ENCODE results near the gene EMILIN1.

The EMILIN1 gene

DNA sequence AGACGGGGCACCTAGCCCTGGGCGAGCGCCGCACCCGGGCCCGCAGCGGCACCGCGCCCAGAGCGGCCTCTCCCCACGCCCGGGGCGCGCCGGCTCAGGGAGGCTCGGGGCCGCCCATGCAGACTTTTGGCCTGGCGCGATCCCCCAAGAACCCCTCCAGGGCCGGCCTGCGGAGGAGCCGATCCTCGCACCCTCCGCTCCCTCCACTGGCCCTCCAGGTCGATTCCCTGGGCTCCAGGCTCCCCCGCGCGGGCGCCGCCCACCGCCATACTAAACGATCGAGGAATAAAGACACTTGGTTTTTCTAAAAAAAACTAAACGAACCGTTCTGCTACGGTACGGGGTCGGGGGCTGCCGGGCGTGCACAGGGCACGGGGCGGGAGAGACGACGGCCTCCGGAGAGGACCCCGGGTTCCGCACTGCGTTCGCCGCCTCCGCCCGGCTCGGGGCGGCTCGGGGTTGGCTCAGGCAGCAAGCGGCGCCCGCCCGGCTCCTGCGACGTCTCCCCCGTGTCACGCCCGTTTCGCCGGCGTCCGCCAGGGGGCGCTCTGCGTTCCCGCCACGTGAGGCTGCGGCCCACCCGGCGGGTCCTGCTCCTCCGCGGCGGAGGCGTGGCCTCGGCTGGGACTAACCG lies 7.8 kb downstream of the EMILIN1 start:
- TF ChIP-seq, protein P1, sequence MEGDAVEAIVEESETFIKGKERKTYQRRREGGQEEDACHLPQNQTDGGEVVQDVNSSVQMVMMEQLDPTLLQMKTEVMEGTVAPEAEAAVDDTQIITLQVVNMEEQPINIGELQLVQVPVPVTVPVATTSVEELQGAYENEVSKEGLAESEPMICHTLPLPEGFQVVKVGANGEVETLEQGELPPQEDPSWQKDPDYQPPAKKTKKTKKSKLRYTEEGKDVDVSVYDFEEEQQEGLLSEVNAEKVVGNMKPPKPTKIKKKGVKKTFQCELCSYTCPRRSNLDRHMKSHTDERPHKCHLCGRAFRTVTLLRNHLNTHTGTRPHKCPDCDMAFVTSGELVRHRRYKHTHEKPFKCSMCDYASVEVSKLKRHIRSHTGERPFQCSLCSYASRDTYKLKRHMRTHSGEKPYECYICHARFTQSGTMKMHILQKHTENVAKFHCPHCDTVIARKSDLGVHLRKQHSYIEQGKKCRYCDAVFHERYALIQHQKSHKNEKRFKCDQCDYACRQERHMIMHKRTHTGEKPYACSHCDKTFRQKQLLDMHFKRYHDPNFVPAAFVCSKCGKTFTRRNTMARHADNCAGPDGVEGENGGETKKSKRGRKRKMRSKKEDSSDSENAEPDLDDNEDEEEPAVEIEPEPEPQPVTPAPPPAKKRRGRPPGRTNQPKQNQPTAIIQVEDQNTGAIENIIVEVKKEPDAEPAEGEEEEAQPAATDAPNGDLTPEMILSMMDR (IDR thresholded peaks at IDR 0.05; ENCODE audit: low read depth, low read length), result peak; percentile 51
- DNase-seq (ENCODE audit: extremely low read depth, low read depth), result peak; percentile 75

DNA sequence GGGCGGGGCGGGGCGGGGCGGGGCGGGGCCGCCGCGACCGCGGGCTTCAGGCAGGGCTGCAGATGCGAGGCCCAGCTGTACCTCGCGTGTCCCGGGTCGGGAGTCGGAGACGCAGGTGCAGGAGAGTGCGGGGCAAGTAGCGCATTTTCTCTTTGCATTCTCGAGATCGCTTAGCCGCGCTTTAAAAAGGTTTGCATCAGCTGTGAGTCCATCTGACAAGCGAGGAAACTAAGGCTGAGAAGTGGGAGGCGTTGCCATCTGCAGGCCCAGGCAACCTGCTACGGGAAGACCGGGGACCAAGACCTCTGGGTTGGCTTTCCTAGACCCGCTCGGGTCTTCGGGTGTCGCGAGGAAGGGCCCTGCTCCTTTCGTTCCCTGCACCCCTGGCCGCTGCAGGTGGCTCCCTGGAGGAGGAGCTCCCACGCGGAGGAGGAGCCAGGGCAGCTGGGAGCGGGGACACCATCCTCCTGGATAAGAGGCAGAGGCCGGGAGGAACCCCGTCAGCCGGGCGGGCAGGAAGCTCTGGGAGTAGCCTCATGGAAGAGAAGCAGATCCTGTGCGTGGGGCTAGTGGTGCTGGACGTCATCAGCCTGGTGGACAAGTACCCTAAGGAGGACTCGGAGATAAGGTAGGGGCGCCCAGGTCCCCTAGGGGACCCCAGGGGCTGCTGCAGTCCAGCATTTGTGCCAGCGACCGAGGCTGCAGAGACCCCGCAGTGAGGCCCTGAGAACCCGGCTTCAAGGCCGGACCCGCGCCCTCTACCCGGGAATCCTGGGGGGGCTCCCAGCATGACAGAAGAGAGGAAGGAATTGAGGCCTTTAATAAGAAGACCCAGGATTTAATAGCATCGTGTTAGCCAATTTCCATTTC lies 8.5 kb downstream of the EMILIN1 start, which contains the start of gene KHK:
TSS of gene KHK (plus strand) at position 49 of the 870 bp plus-strand sequence. CDS start at position 537, 488 bp downstream.
- DNase-seq (ENCODE audit: extremely low read depth, low read depth), result no peak
- TF ChIP-seq, protein P1 (IDR thresholded peaks at IDR 0.05; ENCODE audit: low read depth, low read length), result no peak

DNA sequence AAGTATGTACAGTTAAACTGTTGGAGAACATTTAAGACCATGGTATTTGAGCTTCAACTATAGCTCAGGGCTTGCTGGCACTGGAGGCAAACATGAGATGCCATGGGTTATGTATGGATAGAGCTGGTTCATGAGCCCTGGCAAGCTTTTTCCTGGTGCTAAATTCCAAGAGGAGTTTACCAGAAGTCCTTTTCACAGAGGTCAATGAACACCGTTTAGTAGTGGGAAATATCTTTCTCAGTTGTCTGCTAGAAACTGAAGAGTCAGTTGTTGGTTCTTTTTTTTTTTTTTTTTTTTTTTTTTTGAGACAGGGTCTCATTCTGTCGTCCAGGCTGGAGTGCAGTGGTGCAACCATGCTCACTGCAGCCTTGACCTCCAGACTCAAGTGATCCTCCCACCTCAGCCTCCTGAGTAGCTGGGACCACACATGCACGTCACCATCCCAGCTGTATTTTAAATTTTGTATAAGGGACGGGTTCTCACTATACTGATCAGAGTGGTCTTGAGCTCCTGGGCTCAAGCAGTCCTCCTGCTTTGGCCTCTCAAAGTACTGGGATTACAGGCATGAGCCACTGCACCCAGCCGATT lies 9.5 kb downstream of the EMILIN1 start:
- TF ChIP-seq, protein P1 (IDR thresholded peaks at IDR 0.05; ENCODE audit: low read depth, low read length), result no peak

DNA sequence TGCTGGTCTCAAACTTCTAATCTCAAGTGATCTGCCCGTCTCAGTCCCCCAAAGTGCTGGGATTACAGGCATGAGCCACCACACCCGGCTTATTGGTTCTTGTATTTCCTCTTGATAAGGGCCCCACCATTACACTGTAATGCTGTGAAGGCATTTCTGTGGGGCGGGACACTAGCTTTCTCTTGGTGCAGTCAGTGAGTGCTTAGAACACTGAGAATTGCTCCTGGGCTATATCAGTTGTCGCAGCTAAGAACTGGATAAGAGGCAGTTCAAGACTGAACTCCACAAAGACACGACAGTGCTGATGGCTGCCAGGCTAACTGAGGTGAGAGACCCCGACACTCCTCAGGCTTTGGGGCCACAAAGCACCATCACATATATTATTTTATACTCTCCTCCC lies 10.2 kb downstream of the EMILIN1 start:
- DNase-seq (ENCODE audit: extremely low read depth, low read depth), result no peak
- TF ChIP-seq, protein P1 (IDR thresholded peaks at IDR 0.05; ENCODE audit: low read depth, low read length), result no peak

More for the DNA sequence above, 9.5 kb downstream of the EMILIN1 start:
- DNase-seq (ENCODE audit: extremely low read depth, low read depth), result no peak

DNA sequence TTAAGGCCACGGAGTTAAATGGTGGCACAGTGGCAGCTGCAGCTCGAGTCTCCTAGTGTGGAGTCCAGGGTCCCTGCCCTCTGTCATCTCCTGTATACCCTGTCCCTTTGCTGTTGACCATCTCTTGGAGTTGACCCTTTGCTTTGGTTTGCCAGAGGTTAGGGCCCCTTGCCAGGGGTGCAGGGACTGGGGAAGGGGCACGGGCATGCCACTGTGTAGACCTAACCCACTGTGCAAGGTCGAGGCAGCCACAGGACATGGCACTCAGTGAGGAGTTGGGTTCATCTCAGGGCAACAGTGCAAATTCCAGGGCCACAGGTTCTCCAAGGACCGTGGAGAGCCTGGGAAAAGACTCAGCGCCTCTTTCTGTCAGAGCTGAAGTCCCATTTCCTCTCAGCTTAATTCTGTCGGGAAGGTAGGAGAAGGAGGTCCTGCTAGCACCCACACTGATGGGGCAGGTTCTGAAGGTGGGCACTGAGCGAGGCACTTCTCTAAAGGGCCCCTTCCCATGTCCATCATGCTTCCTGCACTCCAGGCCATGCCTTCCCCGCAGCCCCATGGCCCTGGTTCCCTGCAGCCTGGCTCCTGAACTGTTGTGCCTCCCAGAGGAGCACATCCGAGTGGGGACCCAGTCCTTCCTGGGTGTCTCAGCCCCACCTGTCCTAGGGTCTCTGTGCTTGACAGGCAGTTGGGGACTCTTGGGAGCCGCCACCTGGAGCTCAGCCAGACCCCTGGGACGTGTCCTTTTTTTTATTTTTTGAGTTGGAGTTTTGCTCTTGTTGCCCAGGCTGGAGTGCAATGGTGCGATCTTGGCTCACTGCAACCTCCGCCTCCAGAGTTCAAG lies 10.9 kb downstream of the EMILIN1 start:
- no peak for DNase-seq (ENCODE audit: extremely low read depth, low read depth)
- TF ChIP-seq, protein P1 (IDR thresholded peaks at IDR 0.05; ENCODE audit: low read depth, low read length), result no peak

DNA sequence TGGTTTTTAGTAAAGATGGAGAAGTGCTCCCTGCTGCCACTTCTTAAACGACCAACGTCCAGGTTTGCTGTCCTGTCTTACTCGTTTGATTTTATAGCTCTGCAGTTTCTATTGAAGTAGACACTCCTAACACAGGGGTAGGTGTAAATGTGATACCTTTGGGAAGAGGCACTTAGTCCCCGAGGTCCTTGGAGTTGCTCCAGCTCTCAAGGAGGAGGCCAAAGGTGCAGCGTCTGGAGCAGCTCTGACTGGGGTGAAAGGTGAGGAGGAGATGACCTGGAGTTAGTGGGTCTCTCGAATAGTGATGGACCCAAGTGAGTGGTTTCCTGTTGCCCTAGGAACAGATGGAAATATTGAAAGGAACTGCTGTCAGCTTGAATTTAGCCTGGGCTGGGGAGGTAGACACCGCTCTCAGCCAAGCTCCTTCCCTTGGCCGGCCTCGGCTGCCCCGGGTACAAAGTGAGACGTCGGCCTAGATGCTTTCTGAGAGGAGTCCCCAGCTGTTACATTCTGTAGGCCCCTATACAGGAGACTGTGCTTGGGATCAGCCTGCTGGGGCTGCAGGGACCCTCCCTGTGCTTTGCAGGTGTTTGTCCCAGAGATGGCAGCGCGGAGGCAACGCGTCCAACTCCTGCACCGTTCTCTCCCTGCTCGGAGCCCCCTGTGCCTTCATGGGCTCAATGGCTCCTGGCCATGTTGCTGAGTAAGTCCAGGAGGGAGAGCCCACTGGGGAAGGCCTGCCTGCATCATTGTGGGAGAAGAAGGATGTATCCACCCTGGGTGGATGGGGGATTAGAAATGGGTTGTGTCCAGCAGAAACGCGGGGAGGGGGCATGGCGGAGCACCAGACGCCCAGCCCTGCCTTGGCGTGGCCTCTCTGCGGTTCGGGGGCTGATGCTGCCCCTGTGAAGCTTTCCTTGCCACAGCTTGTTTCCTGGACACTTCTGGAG lies 13.6 kb downstream of the EMILIN1 start:
- DNase-seq (ENCODE audit: extremely low read depth, low read depth), result no peak
- TF ChIP-seq, protein P1 (IDR thresholded peaks at IDR 0.05; ENCODE audit: low read depth, low read length), result no peak
